AG09319 (cell line): ENCODE measurements around the gene HNRNPR.
A peak's percentile ranks its signal among the peaks of the same experiment; 100 is the strongest.

Experiments
- DNase-seq: peaks from one replicate; pipeline ENCODE4 v3.0.0-alpha.2; 2010; ENCODE audit warnings: low read depth; ENCODE audit errors: extremely low read depth
- CTCF ChIP-seq: IDR thresholded peaks from 2 replicates; pipeline ENCODE4 v1.5.1; 2011; ENCODE audit warnings: low read depth, mild to moderate bottlenecking, inconsistent platforms, low read length, moderate library complexity

The HNRNPR gene

GRCh38 chr1:23344111-23344986, at the start of gene HNRNPR:
TSS of gene HNRNPR (minus strand) at chr1:23344284. CDS start at chr1:23341008, 3,276 bp downstream.
- TF ChIP-seq CTCF: no peak
- peak; percentile 100 for DNase-seq

GRCh38 chr1:23393706-23394105, 49.6 kb upstream of the HNRNPR start:
- no peak for TF ChIP-seq CTCF
- no peak for DNase-seq

- no peak for TF ChIP-seq CTCF
- DNase-seq: no peak
These were observed 48.2 kb upstream of the HNRNPR start for GRCh38 chr1:23392125-23392855.

GRCh38 chr1:23389837-23390321, 45.8 kb upstream of the HNRNPR start:
- no peak for DNase-seq
- TF ChIP-seq CTCF: no peak

GRCh38 chr1:23387494-23387893, 43.4 kb upstream of the HNRNPR start:
- DNase-seq: no peak
- TF ChIP-seq CTCF: no peak

GRCh38 chr1:23385119-23385621, 41.1 kb upstream of the HNRNPR start:
- no peak for DNase-seq
- TF ChIP-seq CTCF: no peak
